Measurements from ENCODE around the gene OCA2.
A peak's percentile ranks its signal among the peaks of the same experiment; 100 is the strongest.

DNA sequence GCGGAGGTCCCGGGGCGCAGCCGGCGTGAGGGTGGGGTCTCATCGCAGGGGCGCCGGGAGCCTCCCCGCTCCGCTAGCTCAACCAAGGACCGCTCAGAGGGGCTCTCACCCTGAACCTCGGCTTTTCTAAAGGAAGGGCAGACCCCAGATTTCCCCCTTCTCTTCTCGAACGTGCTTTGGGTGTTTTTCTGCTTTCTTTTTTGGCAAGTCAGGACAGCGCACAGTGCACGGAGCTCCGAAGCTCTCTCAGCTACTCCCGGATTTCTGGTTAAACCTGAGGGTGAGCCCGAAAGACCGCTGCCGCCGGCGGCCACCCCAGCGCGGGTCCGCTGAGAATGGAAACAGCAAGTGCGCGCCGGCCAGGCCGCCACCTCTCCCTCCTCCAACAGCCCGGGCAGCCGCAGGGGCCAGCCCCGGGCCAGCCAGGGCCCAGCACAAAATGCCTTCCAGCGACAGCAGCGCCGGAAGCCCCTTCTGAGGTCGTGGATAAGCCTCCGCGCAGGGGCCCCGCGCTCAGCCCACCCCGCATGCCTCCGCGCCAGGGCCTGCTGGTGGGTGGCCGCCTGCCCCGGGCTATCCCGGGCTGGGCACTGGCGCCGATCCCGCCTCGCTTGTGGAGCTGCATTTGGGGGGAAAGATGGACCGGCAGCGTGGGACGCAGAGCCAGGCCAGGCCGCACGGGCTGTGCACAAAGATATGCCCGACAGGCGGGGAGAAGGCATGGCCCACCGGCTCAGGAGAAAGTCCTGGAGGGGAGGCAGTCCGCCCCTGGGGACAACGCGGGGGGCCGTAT lies 8.2 kb upstream of the OCA2 start:
- TF ChIP-seq, protein P1, sequence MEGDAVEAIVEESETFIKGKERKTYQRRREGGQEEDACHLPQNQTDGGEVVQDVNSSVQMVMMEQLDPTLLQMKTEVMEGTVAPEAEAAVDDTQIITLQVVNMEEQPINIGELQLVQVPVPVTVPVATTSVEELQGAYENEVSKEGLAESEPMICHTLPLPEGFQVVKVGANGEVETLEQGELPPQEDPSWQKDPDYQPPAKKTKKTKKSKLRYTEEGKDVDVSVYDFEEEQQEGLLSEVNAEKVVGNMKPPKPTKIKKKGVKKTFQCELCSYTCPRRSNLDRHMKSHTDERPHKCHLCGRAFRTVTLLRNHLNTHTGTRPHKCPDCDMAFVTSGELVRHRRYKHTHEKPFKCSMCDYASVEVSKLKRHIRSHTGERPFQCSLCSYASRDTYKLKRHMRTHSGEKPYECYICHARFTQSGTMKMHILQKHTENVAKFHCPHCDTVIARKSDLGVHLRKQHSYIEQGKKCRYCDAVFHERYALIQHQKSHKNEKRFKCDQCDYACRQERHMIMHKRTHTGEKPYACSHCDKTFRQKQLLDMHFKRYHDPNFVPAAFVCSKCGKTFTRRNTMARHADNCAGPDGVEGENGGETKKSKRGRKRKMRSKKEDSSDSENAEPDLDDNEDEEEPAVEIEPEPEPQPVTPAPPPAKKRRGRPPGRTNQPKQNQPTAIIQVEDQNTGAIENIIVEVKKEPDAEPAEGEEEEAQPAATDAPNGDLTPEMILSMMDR (optimal IDR thresholded peaks at IDR 0.05 in 1 of 3, IDR thresholded peaks at IDR 0.05 in 1 of 3, conservative IDR thresholded peaks at IDR 0.05 in 1 of 3; ENCODE audit: extremely low read depth in 1 of 3, insufficient read depth in 2 of 3, low read length in 3 of 3): no peak
- TF ChIP-seq EZH2 (IDR thresholded peaks at IDR 0.05; ENCODE audit: low read length): peak; percentile 68
